Fibroblast of lung (primary cell): ENCODE data around the gene NOP9. TPM values are rescaled to one million over a fixed set of nuclear protein-coding genes. Genes with fewer than 3 reads are reported as not detected.

Experiments
- DNase-seq, 2 donors: peaks; one replicate each; pipeline versions ENCODE4 v3.0.0 to v3.0.0-alpha.2; 2010; ENCODE audit warnings: low read depth in 2 of 2
- H2AFZ ChIP-seq: 2 replicates; pipeline ENCODE4 v1.5.1; 2012; ENCODE audit warnings: low read length, control low read depth, inconsistent platforms
- H3K27ac ChIP-seq: 2 replicates; pipeline ENCODE4 v1.5.1; 2011; ENCODE audit warnings: low read length, control low read depth; ENCODE audit not compliant: insufficient read depth
- H3K27me3 ChIP-seq: 2 replicates; pipeline ENCODE4 v1.5.1; 2011; ENCODE audit warnings: mild to moderate bottlenecking, low read length; ENCODE audit not compliant: control insufficient read depth, insufficient read depth
- H3K36me3 ChIP-seq: 2 replicates; pipeline ENCODE4 v1.5.1; 2011; ENCODE audit warnings: low read length; ENCODE audit not compliant: control insufficient read depth, insufficient read depth
- H3K4me1 ChIP-seq: 2 replicates; pipeline ENCODE4 v1.5.1; 2011; ENCODE audit warnings: low read length; ENCODE audit not compliant: control insufficient read depth, insufficient read depth; ENCODE audit errors: extremely low read depth
- H3K4me2 ChIP-seq: 2 replicates; pipeline ENCODE4 v1.5.1; 2011; ENCODE audit warnings: low read length, control low read depth; ENCODE audit not compliant: insufficient read depth; ENCODE audit errors: extremely low read depth
- H3K4me3 ChIP-seq, 4 experiments: fragments of 200-600 bp in 1 of 4; sonication (generic) in 1 of 4; replicated peaks in 1 of 4; 2 replicates each; pipeline ENCODE4 v1.5.1; 2011 to 2016; ENCODE audit warnings: low read length in 4 of 4, low read depth in 3 of 4, mild to moderate bottlenecking in 3 of 4, control low read depth in 2 of 4, inconsistent platforms in 1 of 4, mixed read lengths in 1 of 4; ENCODE audit not compliant: insufficient read depth in 1 of 4; ENCODE audit errors: control extremely low read depth in 1 of 4
- H3K79me2 ChIP-seq: 2 replicates; pipeline ENCODE4 v1.5.1; 2012; ENCODE audit warnings: mild to moderate bottlenecking, low read length, inconsistent platforms; ENCODE audit not compliant: control insufficient read depth, insufficient read depth
- H3K9ac ChIP-seq: 2 replicates; pipeline ENCODE4 v1.5.1; 2011; ENCODE audit warnings: mild to moderate bottlenecking, low read length, control low read depth; ENCODE audit not compliant: insufficient read depth
- H3K9me3 ChIP-seq: 2 replicates; pipeline ENCODE4 v1.5.1; 2012; ENCODE audit warnings: low read depth, low read length; ENCODE audit not compliant: control insufficient read depth, insufficient read depth
- H4K20me1 ChIP-seq: 2 replicates; pipeline ENCODE4 v1.5.1; 2011; ENCODE audit warnings: low read length; ENCODE audit not compliant: control insufficient read depth, insufficient read depth; ENCODE audit errors: extremely low read depth
- EZH2 ChIP-seq: IDR thresholded peaks from 2 replicates; pipeline ENCODE4 v1.5.1; 2012; ENCODE audit warnings: low read length, control low read depth, mild to moderate bottlenecking; ENCODE audit errors: missing control alignments
- polyA plus RNA-seq, 2 donors: library from polyadenylated mRNA; depleted of rRNA in 1 of 2; stranded (reverse) in 1 of 2; unstranded in 1 of 2; fragments of >200 nt; gene quantifications; 2 replicates each; pipeline ENCODE4 v1.2.1, GENCODE V29; 2011 to 2012; ENCODE audit warnings: missing spikeins in 1 of 2
- total RNA-seq: library from RNA; depleted of rRNA; stranded (reverse); fragments of >200 nt; gene quantifications from 2 replicates; pipeline ENCODE4 v1.2.1, GENCODE V29; 2014
- TF ChIP-seq, protein P1 (sequence below), 2 donors: IDR thresholded peaks in 1 of 2; conservative IDR thresholded peaks in 1 of 2; 1 replicate in 1 of 2; 2 replicates in 1 of 2; pipeline ENCODE4 v1.5.1; 2011 to 2012; ENCODE audit warnings: low read length in 2 of 2, control low read depth in 1 of 2, inconsistent platforms in 1 of 2, low read depth in 1 of 2, mild to moderate bottlenecking in 1 of 2

NOP9 gene
- total and polyA plus RNA-seq, 2 donors (not counting 1 experiment from before 2014, with no cell fraction given): 8.0 to 16.2 TPM

DNA sequence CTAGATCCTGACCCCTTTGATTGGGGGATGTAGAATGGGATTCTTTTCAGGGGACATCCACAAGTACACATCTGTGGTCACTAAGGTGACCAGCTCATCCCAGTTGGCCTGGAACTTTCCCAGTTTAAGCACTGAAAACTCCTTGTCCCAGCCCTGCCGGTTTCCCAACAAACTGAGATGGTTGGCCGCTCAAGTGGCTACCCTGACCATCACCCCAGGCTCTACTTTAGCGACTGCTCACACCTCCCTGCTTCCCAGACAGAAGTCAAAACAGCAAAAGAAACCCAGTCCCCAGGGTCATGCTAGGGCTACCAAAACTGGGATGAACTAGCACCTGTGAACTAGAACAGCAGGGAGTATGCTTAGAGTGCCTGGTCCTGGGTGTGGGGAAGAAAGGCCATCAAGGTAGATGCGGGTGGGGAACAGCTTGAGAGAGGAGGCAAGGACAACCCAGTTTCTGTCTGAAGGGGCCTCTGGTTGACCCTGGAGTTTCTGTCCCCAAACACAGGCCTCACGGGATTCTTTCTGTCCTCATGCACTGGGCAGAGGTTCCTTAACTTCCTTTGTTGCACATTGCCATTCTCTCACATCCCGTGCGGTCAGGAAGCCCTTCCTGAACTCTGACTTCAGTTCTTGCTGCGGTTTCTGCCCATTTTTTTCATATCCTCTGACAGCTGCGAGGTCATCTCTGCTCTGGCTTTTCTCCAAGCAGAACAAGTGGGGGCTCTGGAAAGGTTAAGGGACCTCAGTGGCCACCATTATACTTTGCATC is 13.3 kb downstream of the NOP9 start:
- no peak overlapping the region for H3K4me3 ChIP-seq
- TF ChIP-seq, protein P1, sequence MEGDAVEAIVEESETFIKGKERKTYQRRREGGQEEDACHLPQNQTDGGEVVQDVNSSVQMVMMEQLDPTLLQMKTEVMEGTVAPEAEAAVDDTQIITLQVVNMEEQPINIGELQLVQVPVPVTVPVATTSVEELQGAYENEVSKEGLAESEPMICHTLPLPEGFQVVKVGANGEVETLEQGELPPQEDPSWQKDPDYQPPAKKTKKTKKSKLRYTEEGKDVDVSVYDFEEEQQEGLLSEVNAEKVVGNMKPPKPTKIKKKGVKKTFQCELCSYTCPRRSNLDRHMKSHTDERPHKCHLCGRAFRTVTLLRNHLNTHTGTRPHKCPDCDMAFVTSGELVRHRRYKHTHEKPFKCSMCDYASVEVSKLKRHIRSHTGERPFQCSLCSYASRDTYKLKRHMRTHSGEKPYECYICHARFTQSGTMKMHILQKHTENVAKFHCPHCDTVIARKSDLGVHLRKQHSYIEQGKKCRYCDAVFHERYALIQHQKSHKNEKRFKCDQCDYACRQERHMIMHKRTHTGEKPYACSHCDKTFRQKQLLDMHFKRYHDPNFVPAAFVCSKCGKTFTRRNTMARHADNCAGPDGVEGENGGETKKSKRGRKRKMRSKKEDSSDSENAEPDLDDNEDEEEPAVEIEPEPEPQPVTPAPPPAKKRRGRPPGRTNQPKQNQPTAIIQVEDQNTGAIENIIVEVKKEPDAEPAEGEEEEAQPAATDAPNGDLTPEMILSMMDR (conservative IDR thresholded peaks at IDR 0.05 in 1 of 2, IDR thresholded peaks at IDR 0.05 in 1 of 2; ENCODE audit: low read depth in 1 of 2, low read length in 2 of 2): no peak
- TF ChIP-seq EZH2: no peak
- no peak overlapping the region for H3K9ac ChIP-seq
- H3K36me3 ChIP-seq: no peaks in the 10 kb centered on the region
- H3K4me1 ChIP-seq: peaks cover 16% of the 10 kb centered on the region
- H3K27me3 ChIP-seq: no peaks in the 10 kb centered on the region
- no peak overlapping the region for H2AFZ ChIP-seq
- no peaks in the 10 kb centered on the region for H3K79me2 ChIP-seq
- H3K4me2 ChIP-seq: no peak overlapping the region
- H3K9me3 ChIP-seq: no peaks in the 10 kb centered on the region
- H3K27ac ChIP-seq: no peak overlapping the region
- no peaks in the 10 kb centered on the region for H4K20me1 ChIP-seq
- peak in 1 of 2 donors; percentile 34 for DNase-seq

DNA sequence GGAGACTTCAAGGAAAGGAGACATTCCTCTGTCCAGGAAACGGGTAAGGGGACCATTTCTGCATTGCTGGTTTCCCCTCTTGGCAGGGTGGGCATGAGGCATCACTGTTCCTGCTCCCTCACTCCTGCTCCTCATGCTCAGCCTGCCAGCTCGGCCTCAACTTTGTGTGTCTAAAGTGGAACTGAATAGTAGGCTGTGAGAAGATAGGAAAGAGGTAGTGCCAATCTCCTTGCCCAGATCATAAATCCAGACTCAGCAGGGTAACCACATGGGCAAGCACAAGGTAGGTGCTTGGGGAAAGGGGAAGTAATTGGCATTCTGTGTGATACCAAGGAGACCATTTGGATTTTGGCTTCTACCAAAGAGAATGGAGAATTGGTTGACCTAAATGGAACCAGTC is 14.3 kb downstream of the NOP9 start:
- no peak for DNase-seq

DNA sequence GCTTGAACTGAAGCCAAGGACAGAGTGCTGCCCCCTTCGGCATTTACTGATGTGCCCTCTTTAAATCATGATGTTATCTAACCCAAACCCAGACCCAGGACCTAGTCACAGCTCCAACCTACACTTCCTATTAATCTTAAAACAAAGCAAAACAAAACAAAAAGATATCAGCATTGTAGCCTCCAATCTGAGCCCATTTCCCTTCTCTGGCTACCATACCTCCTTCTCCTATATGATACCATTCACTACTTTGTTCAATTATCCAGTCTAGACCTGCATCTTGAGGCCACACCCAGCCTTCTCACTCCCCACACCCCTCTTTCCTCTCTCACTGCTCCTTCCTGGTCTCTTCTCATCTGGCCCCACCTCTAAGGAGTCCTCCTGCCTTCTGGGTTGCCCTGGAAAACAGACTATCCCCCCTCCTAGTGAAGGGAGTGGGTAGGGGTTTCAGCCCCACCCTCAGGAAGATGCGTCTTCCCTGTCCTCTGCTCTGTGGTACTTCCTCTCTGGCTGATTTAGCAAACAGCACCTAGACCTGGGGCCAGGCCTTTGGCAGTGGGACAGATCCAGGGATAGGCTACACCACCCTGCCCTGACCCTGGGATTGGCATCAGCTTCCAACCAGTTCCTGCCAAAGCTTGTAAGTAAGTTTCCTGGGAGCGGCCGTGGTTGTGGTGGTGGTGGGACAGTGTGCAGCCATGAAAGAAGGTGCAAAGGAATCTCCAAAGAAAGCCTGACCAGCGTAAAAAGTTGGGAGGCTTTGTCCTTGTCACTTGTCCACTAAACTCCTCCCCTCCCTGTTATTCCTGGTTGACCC is 14.9 kb downstream of the NOP9 start:
- Histone ChIP-seq H3K9ac (no peak overlapping the region), H3K36me3 (no peaks in the 10 kb centered on the region), H3K9me3 (no peaks in the 10 kb centered on the region), H4K20me1 (no peaks in the 10 kb centered on the region), H3K4me3 (no peak overlapping the region), H3K4me2 (no peak overlapping the region), H3K27ac (no peak overlapping the region), H3K4me1 (peaks cover 16% of the 10 kb centered on the region), H3K79me2 (no peaks in the 10 kb centered on the region), H2AFZ (no peak overlapping the region), H3K27me3 (peaks cover 12% of the 10 kb centered on the region)
- TF ChIP-seq, protein P1 (conservative IDR thresholded peaks at IDR 0.05 in 1 of 2, IDR thresholded peaks at IDR 0.05 in 1 of 2; ENCODE audit: low read depth in 1 of 2, low read length in 2 of 2): no peak
- no peak for TF ChIP-seq EZH2
- DNase-seq: no peak

More for the DNA sequence above, 14.3 kb downstream of the NOP9 start:
- no peak overlapping the region for H3K9ac ChIP-seq
- H3K27me3 ChIP-seq: peaks cover 7% of the 10 kb centered on the region
- TF ChIP-seq EZH2: no peak
- TF ChIP-seq, protein P1 (conservative IDR thresholded peaks at IDR 0.05 in 1 of 2, IDR thresholded peaks at IDR 0.05 in 1 of 2; ENCODE audit: low read depth in 1 of 2, low read length in 2 of 2): no peak
- H3K36me3 ChIP-seq: no peaks in the 10 kb centered on the region
- no peak overlapping the region for H2AFZ ChIP-seq
- no peak overlapping the region for H3K27ac ChIP-seq
- H3K4me3 ChIP-seq: no peak overlapping the region
- H3K4me1 ChIP-seq: peaks cover 16% of the 10 kb centered on the region
- no peaks in the 10 kb centered on the region for H3K9me3 ChIP-seq
- H4K20me1 ChIP-seq: no peaks in the 10 kb centered on the region
- H3K79me2 ChIP-seq: no peaks in the 10 kb centered on the region
- H3K4me2 ChIP-seq: no peak overlapping the region
